Measurements from ENCODE around the gene RERE.

DNA sequence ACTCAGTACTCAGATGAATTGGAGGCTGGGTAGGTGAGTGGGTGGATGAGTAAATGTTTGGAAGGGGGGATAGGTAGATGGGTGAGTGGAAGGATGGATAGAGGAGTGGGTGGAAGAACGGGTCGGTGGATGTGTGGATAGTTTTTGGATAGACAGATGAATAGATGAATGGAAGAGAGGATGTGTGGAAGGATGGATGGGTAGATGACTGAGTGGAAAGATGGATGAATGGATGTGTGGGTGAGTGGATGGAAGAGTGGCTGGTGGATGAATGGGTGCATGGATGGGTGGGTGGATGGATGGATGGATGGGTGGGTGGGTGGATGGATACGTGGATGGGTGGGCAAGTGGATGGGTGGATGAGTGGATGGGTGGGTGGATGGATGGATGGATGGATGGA is 495.8 kb downstream of the RERE start:
- TF ChIP-seq FOXM1 (IDR thresholded peaks at IDR 0.05; ENCODE audit: borderline replicate concordance, low read depth) (no peak), RAD21 (IDR thresholded peaks at IDR 0.05; ENCODE audit: low read depth) (no peak), YY1 (IDR thresholded peaks at IDR 0.05; ENCODE audit: low read depth) (no peak), EP300 (IDR thresholded peaks at IDR 0.05; ENCODE audit: borderline replicate concordance) (no peak), TAF1 (IDR thresholded peaks at IDR 0.05; ENCODE audit: low read depth) (no peak), TCF12 (IDR thresholded peaks at IDR 0.05; ENCODE audit: low read depth) (no peak), CREB1 (IDR thresholded peaks at IDR 0.05; ENCODE audit: low read depth) (no peak), TEAD4 (IDR thresholded peaks at IDR 0.05) (no peak), CEBPB (IDR thresholded peaks at IDR 0.05) (no peak)
- TF ChIP-seq, protein P1, sequence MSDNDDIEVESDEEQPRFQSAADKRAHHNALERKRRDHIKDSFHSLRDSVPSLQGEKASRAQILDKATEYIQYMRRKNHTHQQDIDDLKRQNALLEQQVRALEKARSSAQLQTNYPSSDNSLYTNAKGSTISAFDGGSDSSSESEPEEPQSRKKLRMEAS (IDR thresholded peaks at IDR 0.05), result no peak
- TF ChIP-seq, protein P2, sequence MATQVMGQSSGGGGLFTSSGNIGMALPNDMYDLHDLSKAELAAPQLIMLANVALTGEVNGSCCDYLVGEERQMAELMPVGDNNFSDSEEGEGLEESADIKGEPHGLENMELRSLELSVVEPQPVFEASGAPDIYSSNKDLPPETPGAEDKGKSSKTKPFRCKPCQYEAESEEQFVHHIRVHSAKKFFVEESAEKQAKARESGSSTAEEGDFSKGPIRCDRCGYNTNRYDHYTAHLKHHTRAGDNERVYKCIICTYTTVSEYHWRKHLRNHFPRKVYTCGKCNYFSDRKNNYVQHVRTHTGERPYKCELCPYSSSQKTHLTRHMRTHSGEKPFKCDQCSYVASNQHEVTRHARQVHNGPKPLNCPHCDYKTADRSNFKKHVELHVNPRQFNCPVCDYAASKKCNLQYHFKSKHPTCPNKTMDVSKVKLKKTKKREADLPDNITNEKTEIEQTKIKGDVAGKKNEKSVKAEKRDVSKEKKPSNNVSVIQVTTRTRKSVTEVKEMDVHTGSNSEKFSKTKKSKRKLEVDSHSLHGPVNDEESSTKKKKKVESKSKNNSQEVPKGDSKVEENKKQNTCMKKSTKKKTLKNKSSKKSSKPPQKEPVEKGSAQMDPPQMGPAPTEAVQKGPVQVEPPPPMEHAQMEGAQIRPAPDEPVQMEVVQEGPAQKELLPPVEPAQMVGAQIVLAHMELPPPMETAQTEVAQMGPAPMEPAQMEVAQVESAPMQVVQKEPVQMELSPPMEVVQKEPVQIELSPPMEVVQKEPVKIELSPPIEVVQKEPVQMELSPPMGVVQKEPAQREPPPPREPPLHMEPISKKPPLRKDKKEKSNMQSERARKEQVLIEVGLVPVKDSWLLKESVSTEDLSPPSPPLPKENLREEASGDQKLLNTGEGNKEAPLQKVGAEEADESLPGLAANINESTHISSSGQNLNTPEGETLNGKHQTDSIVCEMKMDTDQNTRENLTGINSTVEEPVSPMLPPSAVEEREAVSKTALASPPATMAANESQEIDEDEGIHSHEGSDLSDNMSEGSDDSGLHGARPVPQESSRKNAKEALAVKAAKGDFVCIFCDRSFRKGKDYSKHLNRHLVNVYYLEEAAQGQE (IDR thresholded peaks at IDR 0.05; ENCODE audit: low read depth), result no peak
- TF ChIP-seq, protein P3, sequence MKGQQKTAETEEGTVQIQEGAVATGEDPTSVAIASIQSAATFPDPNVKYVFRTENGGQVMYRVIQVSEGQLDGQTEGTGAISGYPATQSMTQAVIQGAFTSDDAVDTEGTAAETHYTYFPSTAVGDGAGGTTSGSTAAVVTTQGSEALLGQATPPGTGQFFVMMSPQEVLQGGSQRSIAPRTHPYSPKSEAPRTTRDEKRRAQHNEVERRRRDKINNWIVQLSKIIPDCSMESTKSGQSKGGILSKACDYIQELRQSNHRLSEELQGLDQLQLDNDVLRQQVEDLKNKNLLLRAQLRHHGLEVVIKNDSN (IDR thresholded peaks at IDR 0.05), result no peak

All from Ishikawa (cell line).